Neural cell (in vitro differentiated cells): ENCODE results near the gene MIPOL1. TPM values are rescaled to one million over a fixed set of nuclear protein-coding genes. Genes with fewer than 3 reads are reported as not detected.
A peak's percentile ranks its signal among the peaks of the same experiment; 100 is the strongest.

ENCODE experiments used
- H2AFZ ChIP-seq: fragments of 200-600, 300-800 bp; sonication (generic), shearing (Covaris generic); 2 replicates; pipeline ENCODE4 v1.6.0; 2014; ENCODE audit warnings: low read depth, mild to moderate bottlenecking, antibody characterized with exemption, low read length, moderate library complexity
- H3F3A ChIP-seq: fragments of 200-600 bp; shearing (Covaris generic); 2 replicates; pipeline ENCODE4 v1.6.1; 2016; ENCODE audit warnings: mild to moderate bottlenecking, moderate library complexity, mixed read lengths, antibody characterized with exemption, low read length; ENCODE audit not compliant: insufficient read depth, poor library complexity, severe bottlenecking
- H3K27ac ChIP-seq: fragments of 200-600, 300-800 bp; sonication (generic), shearing (Covaris generic); 2 replicates; pipeline ENCODE4 v1.5.1; 2014; ENCODE audit warnings: mild to moderate bottlenecking, low read length, moderate library complexity
- H3K27me3 ChIP-seq: fragments of 300-800, 200-600 bp; sonication (generic), shearing (Covaris generic); 2 replicates; pipeline ENCODE4 v1.6.0; 2014; ENCODE audit warnings: mild to moderate bottlenecking, low read depth, low read length, moderate library complexity; ENCODE audit not compliant: insufficient read depth
- H3K36me3 ChIP-seq: fragments of 300-800, 200-600 bp; sonication (generic), shearing (Covaris generic); 2 replicates; pipeline ENCODE4 v1.5.1; 2014; ENCODE audit warnings: mild to moderate bottlenecking, antibody characterized with exemption, low read length, moderate library complexity; ENCODE audit not compliant: insufficient read depth
- H3K4me2 ChIP-seq: fragments of 300-800, 200-600 bp; sonication (generic), shearing (Covaris generic); 2 replicates; pipeline ENCODE4 v1.6.0; 2014; ENCODE audit warnings: mild to moderate bottlenecking, low read length
- H3K4me3 ChIP-seq: fragments of 300-800, 200-600 bp; sonication (generic), shearing (Covaris generic); 2 replicates; pipeline ENCODE4 v1.5.1; 2014; ENCODE audit warnings: mild to moderate bottlenecking, low read length, moderate library complexity
- H3K79me2 ChIP-seq: fragments of 200-600 bp; shearing (Covaris generic); replicated peaks from 2 replicates; pipeline ENCODE4 v1.6.0; 2014; ENCODE audit warnings: mild to moderate bottlenecking, low read length, moderate library complexity; ENCODE audit not compliant: insufficient read depth
- H3K9ac ChIP-seq: fragments of 300-800, 200-600 bp; sonication (generic), shearing (Covaris generic); 2 replicates; pipeline ENCODE4 v1.6.1; 2016; ENCODE audit warnings: mild to moderate bottlenecking, low read length, mixed read lengths
- H3K9me2 ChIP-seq: fragments of 200-600 bp; shearing (Covaris generic); 2 replicates; pipeline ENCODE4 v1.6.1; 2016; ENCODE audit warnings: mild to moderate bottlenecking, low read length, mixed read lengths; ENCODE audit not compliant: insufficient read depth
- H3K9me3 ChIP-seq: fragments of 200-600, 300-800 bp; sonication (generic), shearing (Covaris generic); 2 replicates; pipeline ENCODE4 v1.6.1; 2016; ENCODE audit warnings: mild to moderate bottlenecking, mixed run types, low read length, moderate library complexity, mixed read lengths
- H4K20me1 ChIP-seq: fragments of 200-600 bp; shearing (Covaris generic); 2 replicates; pipeline ENCODE4 v1.6.1; 2016; ENCODE audit warnings: mild to moderate bottlenecking, mixed run types; ENCODE audit not compliant: insufficient read depth
- CTCF ChIP-seq: fragments of 450-650 bp; IDR thresholded peaks from 2 replicates; pipeline ENCODE4 v1.5.1; 2014; ENCODE audit warnings: antibody characterized with exemption, mild to moderate bottlenecking, moderate library complexity; ENCODE audit not compliant: poor library complexity, severe bottlenecking
- EP300 ChIP-seq: fragments of 450-650 bp; conservative IDR thresholded peaks from 2 replicates; pipeline ENCODE4 v1.6.1; 2014; ENCODE audit warnings: antibody characterized with exemption, mild to moderate bottlenecking, moderate library complexity; ENCODE audit not compliant: poor library complexity, severe bottlenecking
- EZH2 ChIP-seq: fragments of 200-600, 300-800 bp; shearing (Covaris generic), sonication (generic); IDR thresholded peaks from 2 replicates; pipeline ENCODE4 v1.6.1; 2014; ENCODE audit warnings: antibody characterized with exemption, low read length, borderline replicate concordance, mild to moderate bottlenecking; ENCODE audit not compliant: insufficient read depth, poor library complexity, severe bottlenecking
- MXI1 ChIP-seq: fragments of 450-650 bp; conservative IDR thresholded peaks from 2 replicates; pipeline ENCODE4 v1.6.1; 2014; ENCODE audit warnings: antibody characterized with exemption, mild to moderate bottlenecking; ENCODE audit not compliant: poor library complexity, severe bottlenecking
- POLR2AphosphoS5 ChIP-seq: IDR thresholded peaks from 2 replicates; pipeline ENCODE4 v1.6.1; 2012
- RAD21 ChIP-seq: fragments of 450-650 bp; conservative IDR thresholded peaks from 2 replicates; pipeline ENCODE4 v1.6.1; 2014; ENCODE audit warnings: antibody characterized with exemption, mild to moderate bottlenecking, moderate library complexity
- REST ChIP-seq: IDR thresholded peaks from 2 replicates; pipeline ENCODE4 v1.6.1; 2012; ENCODE audit warnings: borderline replicate concordance
- SMC3 ChIP-seq: fragments of 450-650 bp; conservative IDR thresholded peaks from 2 replicates; pipeline ENCODE4 v1.6.1; 2014; ENCODE audit warnings: antibody characterized with exemption, mild to moderate bottlenecking, moderate library complexity; ENCODE audit not compliant: poor library complexity
- TAF1 ChIP-seq: IDR thresholded peaks from 2 replicates; pipeline ENCODE4 v1.6.1; 2012; ENCODE audit warnings: low read depth
- polyA plus RNA-seq: library from polyadenylated mRNA; depleted of rRNA; stranded (reverse); fragments of >200 nt; gene quantifications from 2 replicates; pipeline ENCODE4 v1.2.3, GENCODE V29; 2014

Gene MIPOL1
- polyA plus RNA-seq, 1 donor from 2014 or later, result 1.3 TPM

GRCh38 chr14:37198273-37198598 lies 499 bp downstream of the MIPOL1 start:
- Histone ChIP-seq H4K20me1 (no peaks in the 10 kb centered on the region), H3K27ac (no peak overlapping the region), H3K9me3 (no peaks in the 10 kb centered on the region), H3K36me3 (no peaks in the 10 kb centered on the region), H3K27me3 (no peaks in the 10 kb centered on the region), H2AFZ (peak overlapping the region; percentile 35), H3F3A (peaks cover 8% of the 10 kb centered on the region), H3K9ac (peak overlapping the region; percentile 53), H3K4me3 (peak overlapping the region; percentile 71), H3K4me2 (peak overlapping the region; percentile 21), H3K9me2 (no peaks in the 10 kb centered on the region), H3K79me2 (no peaks in the 10 kb centered on the region)
- TF ChIP-seq REST, result no peak
- TF ChIP-seq CTCF, result no peak
- no peak for TF ChIP-seq RAD21
- no peak for TF ChIP-seq SMC3
- no peak for TF ChIP-seq TAF1
- no peak for TF ChIP-seq POLR2AphosphoS5
- no peak for TF ChIP-seq MXI1

GRCh38 chr14:37198907-37199306 lies 1.2 kb downstream of the MIPOL1 start:
- Histone ChIP-seq H3K9me2 (no peaks in the 10 kb centered on the region), H3F3A (peaks cover 8% of the 10 kb centered on the region), H3K79me2 (no peaks in the 10 kb centered on the region), H3K36me3 (no peaks in the 10 kb centered on the region), H2AFZ (no peak overlapping the region), H3K27me3 (no peaks in the 10 kb centered on the region), H3K9me3 (no peaks in the 10 kb centered on the region), H4K20me1 (no peaks in the 10 kb centered on the region), H3K27ac (no peak overlapping the region), H3K4me2 (no peak overlapping the region), H3K9ac (no peak overlapping the region), H3K4me3 (peak overlapping the region; percentile 71)
- TF ChIP-seq MXI1, result no peak
- TF ChIP-seq EP300, result no peak
- TF ChIP-seq POLR2AphosphoS5, result no peak
- TF ChIP-seq RAD21, result no peak
- TF ChIP-seq TAF1, result no peak
- no peak for TF ChIP-seq SMC3
- no peak for TF ChIP-seq EZH2
- TF ChIP-seq CTCF, result no peak
- no peak for TF ChIP-seq REST
